HepG2 (cell line): Measurements from ENCODE around the gene ENSA. TPM values are rescaled to one million over a fixed set of nuclear protein-coding genes. Genes with fewer than 3 reads are reported as not detected.
A peak's percentile ranks its signal among the peaks of the same experiment; 100 is the strongest.

Source experiments
- ARID2 ChIP-seq: sonication (generic); formaldehyde crosslinking; IDR thresholded peaks from 2 replicates; pipeline ENCODE4 v1.8.1; 2022; ENCODE audit warnings: mild to moderate bottlenecking, missing genetic modification reagents, borderline replicate concordance
- IRF1 ChIP-seq: sonication (generic); formaldehyde crosslinking; IDR thresholded peaks from 2 replicates; pipeline ENCODE4 v1.4.0; 2020; ENCODE audit warnings: low read depth, mild to moderate bottlenecking, missing genetic modification reagents
- NCOA5 ChIP-seq: sonication (generic); formaldehyde crosslinking; IDR thresholded peaks from 2 replicates; pipeline ENCODE4 v1.4.0; 2020; ENCODE audit warnings: missing genetic modification reagents
- NCOR1 ChIP-seq: fragments of 200-600 bp; sonication (generic); IDR thresholded peaks from 2 replicates; pipeline ENCODE4 v1.7.0; 2017; ENCODE audit warnings: antibody characterized with exemption, low read length, borderline replicate concordance
- POGZ ChIP-seq: sonication (generic); formaldehyde crosslinking; IDR thresholded peaks from 2 replicates; pipeline ENCODE4 v1.4.0; 2020; ENCODE audit warnings: mild to moderate bottlenecking, missing genetic modification reagents
- TCF12 ChIP-seq, 2 experiments: fragments of 450-650 bp in 1 of 2; sonication (generic) in 1 of 2; formaldehyde crosslinking in 1 of 2; IDR thresholded peaks; 2 replicates each; pipeline versions ENCODE4 v1.6.1 to v1.8.0; 2017 to 2022; ENCODE audit warnings: antibody characterized with exemption in 1 of 2, mild to moderate bottlenecking in 1 of 2, missing genetic modification reagents in 1 of 2, moderate library complexity in 1 of 2
- ZNF10 ChIP-seq: sonication (generic); formaldehyde crosslinking; IDR thresholded peaks from 2 replicates; pipeline ENCODE4 v1.4.0; 2020; ENCODE audit warnings: mild to moderate bottlenecking, low read depth, missing genetic modification reagents, borderline replicate concordance
- ZNF362 ChIP-seq: sonication (generic); formaldehyde crosslinking; IDR thresholded peaks from 2 replicates; pipeline ENCODE4 v1.4.0; 2020; ENCODE audit warnings: missing genetic modification reagents, mild to moderate bottlenecking, borderline replicate concordance
- ZNF556 ChIP-seq: sonication (generic); formaldehyde crosslinking; IDR thresholded peaks from 2 replicates; pipeline ENCODE4 v1.4.0; 2020; ENCODE audit warnings: mild to moderate bottlenecking, missing genetic modification reagents, borderline replicate concordance
- polyA plus RNA-seq, 8 experiments: library from polyadenylated mRNA; depleted of rRNA in 3 of 8; stranded (reverse) in 7 of 8; unstranded in 1 of 8; fragments of >200 nt; fragmentation: Illumina TruSeq in 4 of 8; extraction: Trizol in 4 of 8; gene quantifications; 2 replicates each; pipeline versions ENCODE4 v1.2.1 to v1.2.3, GENCODE V29; 2011 to 2016; ENCODE audit warnings: low read depth in 4 of 8, missing spikeins in 1 of 8, mixed read lengths in 1 of 8; ENCODE audit not compliant: insufficient read depth in 1 of 8
- total RNA-seq, 5 experiments: library from RNA; depleted of rRNA; stranded (reverse); fragments of >200 nt; fragmentation: Illumina TruSeq; extraction: Trizol; gene quantifications; 2 replicates each; pipeline ENCODE4 v1.2.3, GENCODE V29; 2016; ENCODE audit warnings: low read depth in 1 of 5
- TF ChIP-seq, protein P1 (sequence below): sonication (generic); formaldehyde crosslinking; IDR thresholded peaks from 2 replicates; pipeline ENCODE4 v1.4.0; 2020; ENCODE audit warnings: mild to moderate bottlenecking, low read depth, missing genetic modification reagents
- TF ChIP-seq, protein P2 (sequence below): sonication (generic); formaldehyde crosslinking; conservative IDR thresholded peaks from 2 replicates; pipeline ENCODE4 v1.4.0; 2020; ENCODE audit warnings: mild to moderate bottlenecking, missing genetic modification reagents, moderate library complexity
- TF ChIP-seq, protein P3 (sequence below): sonication (generic); formaldehyde crosslinking; IDR thresholded peaks from 2 replicates; pipeline ENCODE4 v1.4.0; 2020; ENCODE audit warnings: missing genetic modification reagents
- TF ChIP-seq, protein P4 (sequence below): IDR thresholded peaks from 2 replicates; pipeline ENCODE4 v1.6.1; 2016; ENCODE audit warnings: low read depth, control low read depth
- TF ChIP-seq, protein P5 (sequence below): sonication (generic); formaldehyde crosslinking; IDR thresholded peaks from 2 replicates; pipeline ENCODE4 v1.9.0; 2022; ENCODE audit warnings: missing genetic modification reagents, mild to moderate bottlenecking, borderline replicate concordance

ENSA gene
- total and polyA plus RNA-seq, 2 of the 13 experiments (the other 11 are each of a cell fraction or from before 2014, with no cell fraction given), result 54.5 to 111 TPM

DNA sequence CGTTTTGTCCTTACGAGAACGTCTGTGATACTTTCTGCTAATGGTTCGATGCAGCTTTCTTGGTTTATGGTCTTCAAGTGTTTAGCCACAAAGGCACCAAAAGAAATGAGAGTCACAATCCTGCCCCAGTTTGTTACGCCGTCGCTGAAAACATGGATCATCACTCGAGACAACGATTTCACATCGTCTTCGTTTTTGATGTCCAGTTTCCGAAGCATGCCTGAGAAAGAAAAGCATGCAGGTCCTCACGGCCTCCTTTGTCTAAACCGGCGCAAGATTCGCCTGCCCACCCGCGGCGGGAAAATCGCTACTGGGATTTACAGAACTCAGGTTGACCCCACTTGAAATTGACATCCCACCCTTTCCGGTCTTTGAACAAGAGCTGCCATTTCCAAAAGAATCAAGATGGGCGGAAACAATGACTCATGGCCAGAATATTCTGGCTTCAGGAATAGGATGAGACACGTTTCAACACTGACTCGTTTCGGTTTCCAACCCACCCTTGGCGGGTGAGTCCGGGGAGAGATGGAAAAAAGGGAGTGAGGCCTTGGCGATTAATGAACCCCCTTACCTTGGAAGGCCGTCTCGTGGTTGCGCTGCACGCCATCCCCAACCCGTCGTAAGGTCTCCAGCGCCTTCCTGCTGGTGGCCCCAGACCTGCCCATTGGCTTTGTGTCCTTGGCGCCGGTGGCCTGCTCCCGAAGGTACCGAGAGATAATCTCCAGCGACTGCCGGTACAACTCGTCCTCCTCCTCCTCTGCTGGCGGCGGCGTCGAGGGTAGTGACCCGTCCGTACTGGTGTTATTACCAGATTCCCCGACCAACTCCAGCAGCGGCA lies 50.9 kb downstream of the ENSA start (continued):
- TF ChIP-seq, protein P1, sequence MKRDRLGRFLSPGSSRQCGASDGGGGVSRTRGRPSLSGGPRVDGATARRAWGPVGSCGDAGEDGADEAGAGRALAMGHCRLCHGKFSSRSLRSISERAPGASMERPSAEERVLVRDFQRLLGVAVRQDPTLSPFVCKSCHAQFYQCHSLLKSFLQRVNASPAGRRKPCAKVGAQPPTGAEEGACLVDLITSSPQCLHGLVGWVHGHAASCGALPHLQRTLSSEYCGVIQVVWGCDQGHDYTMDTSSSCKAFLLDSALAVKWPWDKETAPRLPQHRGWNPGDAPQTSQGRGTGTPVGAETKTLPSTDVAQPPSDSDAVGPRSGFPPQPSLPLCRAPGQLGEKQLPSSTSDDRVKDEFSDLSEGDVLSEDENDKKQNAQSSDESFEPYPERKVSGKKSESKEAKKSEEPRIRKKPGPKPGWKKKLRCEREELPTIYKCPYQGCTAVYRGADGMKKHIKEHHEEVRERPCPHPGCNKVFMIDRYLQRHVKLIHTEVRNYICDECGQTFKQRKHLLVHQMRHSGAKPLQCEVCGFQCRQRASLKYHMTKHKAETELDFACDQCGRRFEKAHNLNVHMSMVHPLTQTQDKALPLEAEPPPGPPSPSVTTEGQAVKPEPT (CRISPR knock-in tag), result no peak
- TF ChIP-seq ARID2 (peak; percentile 86; the same call in 1 of the 2 replicates), NCOA5 (CRISPR knock-in tag) (no peak), POGZ (CRISPR knock-in tag) (no peak), IRF1 (no peak), ZNF10 (CRISPR knock-in tag) (no peak), ZNF362 (CRISPR knock-in tag) (no peak), NCOR1 (no peak), TCF12 (IDR thresholded peaks at IDR 0.05) (no peak), TCF12 (CRISPR knock-in tag; IDR thresholded peaks at IDR 0.05) (0 out of 2 replicates have a peak, but pooled peaks have one; percentile 12), ZNF556 (no peak; the same call in 1 of the 2 replicates)
- TF ChIP-seq, protein P2, sequence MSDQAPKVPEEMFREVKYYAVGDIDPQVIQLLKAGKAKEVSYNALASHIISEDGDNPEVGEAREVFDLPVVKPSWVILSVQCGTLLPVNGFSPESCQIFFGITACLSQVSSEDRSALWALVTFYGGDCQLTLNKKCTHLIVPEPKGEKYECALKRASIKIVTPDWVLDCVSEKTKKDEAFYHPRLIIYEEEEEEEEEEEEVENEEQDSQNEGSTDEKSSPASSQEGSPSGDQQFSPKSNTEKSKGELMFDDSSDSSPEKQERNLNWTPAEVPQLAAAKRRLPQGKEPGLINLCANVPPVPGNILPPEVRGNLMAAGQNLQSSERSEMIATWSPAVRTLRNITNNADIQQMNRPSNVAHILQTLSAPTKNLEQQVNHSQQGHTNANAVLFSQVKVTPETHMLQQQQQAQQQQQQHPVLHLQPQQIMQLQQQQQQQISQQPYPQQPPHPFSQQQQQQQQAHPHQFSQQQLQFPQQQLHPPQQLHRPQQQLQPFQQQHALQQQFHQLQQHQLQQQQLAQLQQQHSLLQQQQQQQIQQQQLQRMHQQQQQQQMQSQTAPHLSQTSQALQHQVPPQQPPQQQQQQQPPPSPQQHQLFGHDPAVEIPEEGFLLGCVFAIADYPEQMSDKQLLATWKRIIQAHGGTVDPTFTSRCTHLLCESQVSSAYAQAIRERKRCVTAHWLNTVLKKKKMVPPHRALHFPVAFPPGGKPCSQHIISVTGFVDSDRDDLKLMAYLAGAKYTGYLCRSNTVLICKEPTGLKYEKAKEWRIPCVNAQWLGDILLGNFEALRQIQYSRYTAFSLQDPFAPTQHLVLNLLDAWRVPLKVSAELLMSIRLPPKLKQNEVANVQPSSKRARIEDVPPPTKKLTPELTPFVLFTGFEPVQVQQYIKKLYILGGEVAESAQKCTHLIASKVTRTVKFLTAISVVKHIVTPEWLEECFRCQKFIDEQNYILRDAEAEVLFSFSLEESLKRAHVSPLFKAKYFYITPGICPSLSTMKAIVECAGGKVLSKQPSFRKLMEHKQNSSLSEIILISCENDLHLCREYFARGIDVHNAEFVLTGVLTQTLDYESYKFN, result no peak
- TF ChIP-seq, protein P3, sequence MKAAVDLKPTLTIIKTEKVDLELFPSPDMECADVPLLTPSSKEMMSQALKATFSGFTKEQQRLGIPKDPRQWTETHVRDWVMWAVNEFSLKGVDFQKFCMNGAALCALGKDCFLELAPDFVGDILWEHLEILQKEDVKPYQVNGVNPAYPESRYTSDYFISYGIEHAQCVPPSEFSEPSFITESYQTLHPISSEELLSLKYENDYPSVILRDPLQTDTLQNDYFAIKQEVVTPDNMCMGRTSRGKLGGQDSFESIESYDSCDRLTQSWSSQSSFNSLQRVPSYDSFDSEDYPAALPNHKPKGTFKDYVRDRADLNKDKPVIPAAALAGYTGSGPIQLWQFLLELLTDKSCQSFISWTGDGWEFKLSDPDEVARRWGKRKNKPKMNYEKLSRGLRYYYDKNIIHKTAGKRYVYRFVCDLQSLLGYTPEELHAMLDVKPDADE, result no peak
- TF ChIP-seq, protein P4, sequence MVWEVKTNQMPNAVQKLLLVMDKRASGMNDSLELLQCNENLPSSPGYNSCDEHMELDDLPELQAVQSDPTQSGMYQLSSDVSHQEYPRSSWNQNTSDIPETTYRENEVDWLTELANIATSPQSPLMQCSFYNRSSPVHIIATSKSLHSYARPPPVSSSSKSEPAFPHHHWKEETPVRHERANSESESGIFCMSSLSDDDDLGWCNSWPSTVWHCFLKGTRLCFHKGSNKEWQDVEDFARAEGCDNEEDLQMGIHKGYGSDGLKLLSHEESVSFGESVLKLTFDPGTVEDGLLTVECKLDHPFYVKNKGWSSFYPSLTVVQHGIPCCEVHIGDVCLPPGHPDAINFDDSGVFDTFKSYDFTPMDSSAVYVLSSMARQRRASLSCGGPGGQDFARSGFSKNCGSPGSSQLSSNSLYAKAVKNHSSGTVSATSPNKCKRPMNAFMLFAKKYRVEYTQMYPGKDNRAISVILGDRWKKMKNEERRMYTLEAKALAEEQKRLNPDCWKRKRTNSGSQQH (CRISPR knock-in tag), result no peak
- TF ChIP-seq, protein P5, sequence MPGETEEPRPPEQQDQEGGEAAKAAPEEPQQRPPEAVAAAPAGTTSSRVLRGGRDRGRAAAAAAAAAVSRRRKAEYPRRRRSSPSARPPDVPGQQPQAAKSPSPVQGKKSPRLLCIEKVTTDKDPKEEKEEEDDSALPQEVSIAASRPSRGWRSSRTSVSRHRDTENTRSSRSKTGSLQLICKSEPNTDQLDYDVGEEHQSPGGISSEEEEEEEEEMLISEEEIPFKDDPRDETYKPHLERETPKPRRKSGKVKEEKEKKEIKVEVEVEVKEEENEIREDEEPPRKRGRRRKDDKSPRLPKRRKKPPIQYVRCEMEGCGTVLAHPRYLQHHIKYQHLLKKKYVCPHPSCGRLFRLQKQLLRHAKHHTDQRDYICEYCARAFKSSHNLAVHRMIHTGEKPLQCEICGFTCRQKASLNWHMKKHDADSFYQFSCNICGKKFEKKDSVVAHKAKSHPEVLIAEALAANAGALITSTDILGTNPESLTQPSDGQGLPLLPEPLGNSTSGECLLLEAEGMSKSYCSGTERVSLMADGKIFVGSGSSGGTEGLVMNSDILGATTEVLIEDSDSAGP (CRISPR knock-in tag), result 0 out of 2 replicates have a peak, but pooled peaks have one; percentile 68
